Left renal pelvis (tissue), 4 donors: ENCODE results near the gene CALML4. TPM values are rescaled to one million over a fixed set of nuclear protein-coding genes. Genes with fewer than 3 reads are reported as not detected.
A peak's percentile ranks its signal among the peaks of the same experiment; 100 is the strongest.

Source experiments
- DNase-seq, 4 donors: peaks; one replicate each; pipeline ENCODE4 v3.0.0-alpha.2; 2013; ENCODE audit warnings: low read depth in 4 of 4, low spot score in 3 of 4
- polyA plus RNA-seq, 4 donors: library from polyadenylated mRNA; unstranded; fragments of 120-200 nt; gene quantifications; one replicate each; pipeline ENCODE4 v1.2.1, GENCODE V29; 2013; ENCODE audit not compliant: insufficient read length in 4 of 4

The CALML4 gene
- polyA plus RNA-seq, 4 donors: 12.8 to 40.6 (median 30.3) TPM

DNA sequence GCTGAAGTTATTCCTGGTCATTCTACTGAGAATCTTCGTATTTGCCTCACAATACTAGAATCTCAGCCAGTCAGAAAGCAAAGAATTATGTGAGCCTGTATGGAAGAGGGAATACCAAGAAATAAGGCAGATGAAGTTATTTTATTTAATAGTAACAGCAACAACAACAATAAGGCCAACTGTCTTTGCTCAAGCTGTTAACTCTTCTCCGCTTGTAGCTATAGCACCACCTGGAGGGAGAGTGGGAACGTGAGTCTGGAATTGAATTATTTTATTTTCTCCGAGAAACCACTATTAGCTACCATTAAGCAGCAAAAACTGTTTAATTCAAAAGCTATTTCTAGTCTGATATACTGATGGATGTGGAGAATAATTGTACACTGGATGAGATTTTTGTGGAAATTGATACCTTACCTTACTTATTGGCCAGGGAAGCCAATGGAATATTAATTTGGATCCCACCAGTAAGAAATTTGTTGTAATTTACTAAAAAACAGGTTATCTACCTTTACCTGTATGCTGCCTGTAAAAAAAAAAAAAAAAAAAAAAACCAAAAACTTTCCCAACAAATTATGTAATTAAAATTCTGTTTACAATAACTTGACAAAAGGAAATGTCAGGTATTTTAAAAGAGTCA lies 50.1 kb downstream of the CALML4 start:
- peak; percentile 31 to 52 (median 48) for DNase-seq

DNA sequence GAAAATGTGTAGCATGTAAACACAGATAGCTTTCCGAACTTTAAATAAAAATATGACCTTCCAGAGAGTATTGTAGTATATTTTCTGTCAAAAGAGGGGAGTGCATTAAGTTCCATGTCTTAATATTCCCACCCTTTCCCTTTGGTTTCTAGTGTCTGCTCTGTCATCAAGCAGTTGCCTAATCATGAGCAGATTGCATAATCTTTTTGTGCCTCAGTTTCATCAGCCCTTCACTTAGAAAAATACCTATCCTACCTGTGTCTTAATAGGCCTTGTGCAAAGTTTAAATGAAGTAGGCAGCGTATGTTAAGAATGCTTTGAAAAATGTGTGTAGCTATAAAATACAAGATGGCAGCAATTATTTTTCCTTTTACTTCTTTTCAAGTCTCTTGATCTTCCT lies 52.8 kb downstream of the CALML4 start:
- no peak for DNase-seq

GRCh38 chr15:68151277-68151676 lies 53.9 kb downstream of the CALML4 start:
- DNase-seq: no peak

GRCh38 chr15:68150187-68150586 lies 54.9 kb downstream of the CALML4 start:
- no peak for DNase-seq

GRCh38 chr15:68149059-68149458 lies 56.1 kb downstream of the CALML4 start:
- no peak for DNase-seq

- no peak for DNase-seq
Observed at GRCh38 chr15:68148039-68148438, 57.1 kb downstream of the CALML4 start.

DNA sequence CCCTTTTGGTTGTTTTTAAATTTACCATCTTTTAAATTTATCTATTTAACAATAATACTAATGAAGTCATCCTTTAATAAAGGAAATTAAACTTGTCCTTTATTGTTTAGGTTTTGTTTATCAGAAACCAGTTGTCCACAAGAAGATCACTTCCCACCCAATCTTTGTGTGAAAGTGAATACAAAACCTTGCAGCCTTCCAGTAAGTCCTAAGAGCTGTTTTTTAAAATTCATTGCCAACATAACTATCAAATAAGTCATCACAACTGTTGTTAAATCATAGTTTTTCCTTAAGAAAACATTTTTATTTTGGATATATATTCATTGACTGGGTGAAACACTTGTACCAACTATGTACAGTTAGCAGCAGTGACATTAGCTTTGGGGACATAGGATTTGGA lies 59.4 kb downstream of the CALML4 start:
- no peak for DNase-seq

GRCh38 chr15:68143785-68144184 lies 61.3 kb downstream of the CALML4 start:
- no peak for DNase-seq

- DNase-seq: no peak
Observed at GRCh38 chr15:68143129-68143528, 62.0 kb downstream of the CALML4 start.

Other genes with a start within 250 kb of the CALML4 start
- gene PIAS1, start 151.0 kb downstream of the CALML4 start, polyA plus RNA-seq: 10 to 100 TPM; 39.4 to 52.0 (median 44.9) TPM
- gene CLN6, start 24.4 kb upstream of the CALML4 start, polyA plus RNA-seq: 10 to 100 TPM; 17.9 to 46.4 (median 33.8) TPM
- 10 to 100 TPM; 53.4 to 69.8 (median 58.3) TPM for gene FEM1B, start 72.4 kb upstream of the CALML4 start, polyA plus RNA-seq
- 10 to 100 TPM in 1 of 4 donors, 1 to 10 TPM in 3; 3.4 to 23.2 (median 4.4) TPM for gene ITGA11, start 226.8 kb upstream of the CALML4 start, polyA plus RNA-seq